ENCODE measurements around the gene BNIP5.

Gene BNIP5

DNA sequence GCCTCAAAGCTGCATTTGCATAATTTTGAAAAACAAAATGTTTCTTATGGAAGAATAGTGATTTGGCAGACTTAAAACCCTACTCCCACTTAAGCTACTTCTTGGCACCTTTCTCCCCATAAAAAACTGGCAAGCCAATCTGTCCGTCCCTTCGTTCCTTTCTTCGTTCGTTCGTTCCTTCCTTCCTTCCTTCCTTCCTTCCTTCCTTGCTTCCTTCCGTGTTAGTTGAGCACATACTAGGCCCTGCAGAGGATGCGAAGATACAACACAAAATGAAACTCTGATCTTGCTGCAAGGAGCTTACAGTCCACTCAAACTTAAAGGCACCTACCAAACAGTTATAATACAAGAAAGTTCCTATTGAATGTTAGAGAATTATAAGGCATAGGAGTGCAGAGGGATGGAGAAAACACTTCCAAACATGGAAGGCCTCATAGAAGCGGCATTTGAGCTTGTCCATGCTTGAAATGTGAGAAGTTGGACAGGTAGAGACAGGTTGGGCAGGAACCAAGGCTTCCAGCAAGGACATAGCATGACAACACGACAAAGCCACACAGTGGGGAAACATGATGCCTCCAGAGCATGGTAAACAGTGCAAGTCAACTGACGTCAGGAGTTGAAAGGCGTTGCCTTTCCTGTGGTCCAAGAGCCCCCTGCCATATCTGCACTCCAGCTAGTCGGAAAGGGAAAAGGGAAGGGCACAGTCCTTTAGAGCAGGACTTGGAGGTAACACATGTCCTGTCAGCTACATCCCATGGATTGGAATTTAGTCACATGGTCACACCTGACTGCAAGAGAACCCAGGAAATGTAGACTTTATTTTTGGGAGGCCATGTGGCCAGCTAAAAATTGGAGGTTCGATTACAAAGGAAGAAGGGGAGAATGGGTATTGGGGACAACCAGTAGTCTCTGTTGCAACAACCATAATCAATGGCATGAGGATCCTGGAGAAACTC lies 59.8 kb downstream of the BNIP5 start:
- Histone ChIP-seq H3K9ac (ENCODE audit: low read depth, low read length) (no peak overlapping the region), H3K36me3 (ENCODE audit: insufficient read depth, low read length) (no peaks in the 10 kb centered on the region), H3K27ac (ENCODE audit: low read length) (no peak overlapping the region), H3K4me3 (ENCODE audit: low read depth in 1 of 2, low read length in 2 of 2) (no peak overlapping the region), H3K27me3 (ENCODE audit: insufficient read depth, low read length, poor library complexity) (peaks cover 24% of the 10 kb centered on the region), H3K9me3 (ENCODE audit: insufficient read depth, low read length, severe bottlenecking) (no peaks in the 10 kb centered on the region), H4K20me1 (ENCODE audit: insufficient read depth, low read length) (no peaks in the 10 kb centered on the region), H3K4me1 (ENCODE audit: insufficient read depth, low read length) (no peaks in the 10 kb centered on the region), H2AFZ (ENCODE audit: low read depth, low read length) (no peak overlapping the region), H3K79me2 (ENCODE audit: insufficient read depth, low read length) (no peaks in the 10 kb centered on the region), H3K4me2 (ENCODE audit: insufficient read depth, low read length) (no peak overlapping the region)
- no peak for ATAC-seq (ENCODE audit: insufficient read depth, low read depth)
- no peak for DNase-seq
- no peak for TF ChIP-seq EZH2 (IDR thresholded peaks at IDR 0.05; ENCODE audit: borderline replicate concordance, low read depth, low read length, severe bottlenecking)
- TF ChIP-seq, protein P1, sequence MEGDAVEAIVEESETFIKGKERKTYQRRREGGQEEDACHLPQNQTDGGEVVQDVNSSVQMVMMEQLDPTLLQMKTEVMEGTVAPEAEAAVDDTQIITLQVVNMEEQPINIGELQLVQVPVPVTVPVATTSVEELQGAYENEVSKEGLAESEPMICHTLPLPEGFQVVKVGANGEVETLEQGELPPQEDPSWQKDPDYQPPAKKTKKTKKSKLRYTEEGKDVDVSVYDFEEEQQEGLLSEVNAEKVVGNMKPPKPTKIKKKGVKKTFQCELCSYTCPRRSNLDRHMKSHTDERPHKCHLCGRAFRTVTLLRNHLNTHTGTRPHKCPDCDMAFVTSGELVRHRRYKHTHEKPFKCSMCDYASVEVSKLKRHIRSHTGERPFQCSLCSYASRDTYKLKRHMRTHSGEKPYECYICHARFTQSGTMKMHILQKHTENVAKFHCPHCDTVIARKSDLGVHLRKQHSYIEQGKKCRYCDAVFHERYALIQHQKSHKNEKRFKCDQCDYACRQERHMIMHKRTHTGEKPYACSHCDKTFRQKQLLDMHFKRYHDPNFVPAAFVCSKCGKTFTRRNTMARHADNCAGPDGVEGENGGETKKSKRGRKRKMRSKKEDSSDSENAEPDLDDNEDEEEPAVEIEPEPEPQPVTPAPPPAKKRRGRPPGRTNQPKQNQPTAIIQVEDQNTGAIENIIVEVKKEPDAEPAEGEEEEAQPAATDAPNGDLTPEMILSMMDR (IDR thresholded peaks at IDR 0.05; ENCODE audit: borderline replicate concordance, extremely low read depth, low read length, poor library complexity, severe bottlenecking) = no peak

DNA sequence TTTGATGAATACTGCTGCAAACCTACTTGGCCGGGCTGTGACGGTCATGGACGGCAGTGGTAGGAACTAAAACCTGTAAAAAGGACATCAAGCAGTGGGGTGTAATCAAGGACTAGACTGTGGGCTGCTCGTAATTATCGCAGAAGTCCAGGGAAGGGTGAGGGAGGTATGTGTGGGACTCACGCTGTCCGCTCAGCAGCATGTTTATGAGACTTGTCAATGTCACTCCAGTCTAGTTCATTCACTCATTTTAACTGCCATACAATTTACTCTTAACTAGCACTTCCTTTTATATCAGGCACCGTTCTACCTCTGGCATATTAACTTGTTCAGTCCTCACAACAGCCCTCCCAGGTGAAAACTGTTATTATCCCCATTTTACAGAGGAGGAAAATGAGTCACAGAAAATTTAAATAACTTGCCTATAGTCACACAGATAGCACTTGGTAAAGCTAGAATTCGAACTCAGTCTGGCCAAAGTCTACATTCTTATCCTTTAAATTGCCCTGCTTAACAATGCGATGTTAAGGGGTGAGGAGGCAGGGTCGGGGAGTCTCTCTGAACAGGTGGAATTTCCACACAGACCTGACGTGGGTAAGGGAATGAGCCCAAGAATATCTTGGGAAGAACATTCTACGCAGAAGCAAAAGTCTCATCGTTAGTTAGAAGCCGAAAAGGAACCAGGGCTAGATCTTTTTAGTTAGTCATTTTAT lies 62.7 kb downstream of the BNIP5 start:
- no peaks in the 10 kb centered on the region for H4K20me1 ChIP-seq (ENCODE audit: insufficient read depth, low read length)
- H3K27me3 ChIP-seq (ENCODE audit: insufficient read depth, low read length, poor library complexity) = peaks cover 24% of the 10 kb centered on the region
- H3K9ac ChIP-seq (ENCODE audit: low read depth, low read length) = no peak overlapping the region
- no peak overlapping the region for H3K4me2 ChIP-seq (ENCODE audit: insufficient read depth, low read length)
- ATAC-seq (ENCODE audit: insufficient read depth, low read depth) = no peak
- H3K4me1 ChIP-seq (ENCODE audit: insufficient read depth, low read length) = no peaks in the 10 kb centered on the region
- no peak overlapping the region for H3K4me3 ChIP-seq (ENCODE audit: low read depth in 1 of 2, low read length in 2 of 2)
- no peaks in the 10 kb centered on the region for H3K36me3 ChIP-seq (ENCODE audit: insufficient read depth, low read length)
- DNase-seq = no peak
- no peak overlapping the region for H2AFZ ChIP-seq (ENCODE audit: low read depth, low read length)
- H3K9me3 ChIP-seq (ENCODE audit: insufficient read depth, low read length, severe bottlenecking) = no peaks in the 10 kb centered on the region
- no peaks in the 10 kb centered on the region for H3K79me2 ChIP-seq (ENCODE audit: insufficient read depth, low read length)
- no peak overlapping the region for H3K27ac ChIP-seq (ENCODE audit: low read length)
- no peak for TF ChIP-seq EZH2 (IDR thresholded peaks at IDR 0.05; ENCODE audit: borderline replicate concordance, low read depth, low read length, severe bottlenecking)
- TF ChIP-seq, protein P1 (IDR thresholded peaks at IDR 0.05; ENCODE audit: borderline replicate concordance, extremely low read depth, low read length, poor library complexity, severe bottlenecking) = no peak

DNA sequence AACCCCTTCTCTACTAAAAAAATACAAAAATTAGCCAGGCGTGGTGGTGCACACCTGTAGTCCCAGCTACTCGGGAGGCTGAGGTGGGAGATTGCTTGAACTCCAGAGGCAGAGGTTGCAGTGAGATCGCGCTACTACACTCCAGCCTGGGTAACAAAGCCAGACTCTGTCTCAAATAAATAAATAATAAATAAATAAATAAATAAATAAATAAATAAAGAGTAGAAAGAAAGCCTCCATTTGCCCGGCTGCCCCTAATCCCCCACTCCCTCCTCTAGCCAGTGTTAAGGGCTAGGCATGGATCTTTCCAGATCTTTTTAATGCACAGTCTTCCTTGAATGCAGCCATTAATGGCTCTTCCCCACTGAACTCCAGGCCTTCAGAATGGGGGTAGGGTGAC lies 63.6 kb downstream of the BNIP5 start:
- Histone ChIP-seq H4K20me1 (ENCODE audit: insufficient read depth, low read length) (no peaks in the 10 kb centered on the region), H3K79me2 (ENCODE audit: insufficient read depth, low read length) (no peaks in the 10 kb centered on the region), H3K9me3 (ENCODE audit: insufficient read depth, low read length, severe bottlenecking) (no peaks in the 10 kb centered on the region), H3K36me3 (ENCODE audit: insufficient read depth, low read length) (no peaks in the 10 kb centered on the region), H3K4me2 (ENCODE audit: insufficient read depth, low read length) (no peak overlapping the region), H3K4me1 (ENCODE audit: insufficient read depth, low read length) (no peaks in the 10 kb centered on the region), H2AFZ (ENCODE audit: low read depth, low read length) (no peak overlapping the region), H3K9ac (ENCODE audit: low read depth, low read length) (no peak overlapping the region), H3K27me3 (ENCODE audit: insufficient read depth, low read length, poor library complexity) (peaks cover 24% of the 10 kb centered on the region), H3K4me3 (ENCODE audit: low read depth in 1 of 2, low read length in 2 of 2) (no peak overlapping the region), H3K27ac (ENCODE audit: low read length) (no peak overlapping the region)
- TF ChIP-seq, protein P1 (IDR thresholded peaks at IDR 0.05; ENCODE audit: borderline replicate concordance, extremely low read depth, low read length, poor library complexity, severe bottlenecking) = no peak
- no peak for TF ChIP-seq EZH2 (IDR thresholded peaks at IDR 0.05; ENCODE audit: borderline replicate concordance, low read depth, low read length, severe bottlenecking)
- no peak for DNase-seq
- ATAC-seq (ENCODE audit: insufficient read depth, low read depth) = no peak
